Endodermal cell (in vitro differentiated cells): ENCODE measurements around the gene GOLPH3. TPM values are rescaled to one million over a fixed set of nuclear protein-coding genes. Genes with fewer than 3 reads are reported as not detected.

Experiments used
- DNase-seq: peaks from one replicate; pipeline ENCODE4 v3.0.0-alpha.2; 2017
- H3K27ac ChIP-seq: 2 replicates; pipeline ENCODE4 v1.5.1; 2013; ENCODE audit warnings: mild to moderate bottlenecking, low read depth, low read length, moderate library complexity
- H3K27me3 ChIP-seq: 2 replicates; pipeline ENCODE4 v1.6.1; 2013; ENCODE audit warnings: mild to moderate bottlenecking, low read length, moderate library complexity; ENCODE audit not compliant: insufficient read depth, control insufficient read depth, poor library complexity, severe bottlenecking
- H3K36me3 ChIP-seq: 2 replicates; pipeline ENCODE4 v1.7.0; 2013; ENCODE audit warnings: mild to moderate bottlenecking, low read length, moderate library complexity; ENCODE audit not compliant: control insufficient read depth, insufficient read depth
- H3K4me1 ChIP-seq: one replicate; pipeline ENCODE4 v1.7.0; 2013; ENCODE audit warnings: low read length; ENCODE audit not compliant: control insufficient read depth, insufficient read depth
- H3K4me3 ChIP-seq: 2 replicates; pipeline ENCODE4 v1.5.1; 2013; ENCODE audit warnings: mild to moderate bottlenecking, low read length, moderate library complexity
- H3K9ac ChIP-seq: 2 replicates; pipeline ENCODE4 v1.6.1; 2013; ENCODE audit warnings: mild to moderate bottlenecking, low read length, moderate library complexity; ENCODE audit not compliant: poor library complexity, severe bottlenecking; ENCODE audit errors: extremely low read depth
- H3K9me3 ChIP-seq: 2 replicates; pipeline ENCODE4 v1.6.1; 2013; ENCODE audit warnings: mild to moderate bottlenecking, low read length, moderate library complexity; ENCODE audit not compliant: control insufficient read depth
- H3K27ac Mint-ChIP-seq: 2 replicates; pipeline ENCODE4 v1.8.0; 2020; ENCODE audit warnings: mixed read lengths
- H3K27me3 Mint-ChIP-seq: 2 replicates; pipeline ENCODE4 v1.8.0; 2021; ENCODE audit warnings: mild to moderate bottlenecking, mixed read lengths; ENCODE audit not compliant: insufficient read depth
- H3K36me3 Mint-ChIP-seq: 2 replicates; pipeline ENCODE4 v1.8.0; 2020; ENCODE audit warnings: low read depth, mixed read lengths
- H3K4me1 Mint-ChIP-seq: 2 replicates; pipeline ENCODE4 v1.8.0; 2020; ENCODE audit warnings: mixed read lengths
- H3K4me3 Mint-ChIP-seq: 2 replicates; pipeline ENCODE4 v1.8.0; 2020; ENCODE audit warnings: mild to moderate bottlenecking, moderate library complexity, mixed read lengths
- H3K9me3 Mint-ChIP-seq: 2 replicates; pipeline ENCODE4 v1.8.0; 2020; ENCODE audit warnings: mild to moderate bottlenecking, mixed read lengths
- WGBS, 2 experiments: methylation state at CpG; one replicate each; pipeline versions ENCODE4 v1.1.5 to v1.1.7; 2013; ENCODE audit warnings: missing lambda C conversion rate in 2 of 2, mixed read lengths in 1 of 2; ENCODE audit not compliant: insufficient coverage in 1 of 2, insufficient read length in 1 of 2; 5-methylcytosine and 5-hydroxymethylcytosine counted together
- total RNA-seq, 2 donors: library from RNA; stranded (reverse); fragmentation: NEBNext Ultra II Directional in 1 of 2; extraction: Animal tissue kit (Norgen Biotek cat#: 25700) in 1 of 2; gene quantifications; 2 replicates in 1 of 2; 3 replicates in 1 of 2; pipeline ENCODE4 v1.2.1, GENCODE V29; 2021
- TF ChIP-seq, protein P1 (sequence below): fragments of 200-600 bp; sonication (generic); conservative IDR thresholded peaks from 2 replicates; pipeline ENCODE4 v1.5.0; 2021; ENCODE audit warnings: antibody characterized with exemption, mild to moderate bottlenecking

Gene GOLPH3
- total RNA-seq, 2 donors from 2014 or later = 89.4 to 90.7 TPM

DNA sequence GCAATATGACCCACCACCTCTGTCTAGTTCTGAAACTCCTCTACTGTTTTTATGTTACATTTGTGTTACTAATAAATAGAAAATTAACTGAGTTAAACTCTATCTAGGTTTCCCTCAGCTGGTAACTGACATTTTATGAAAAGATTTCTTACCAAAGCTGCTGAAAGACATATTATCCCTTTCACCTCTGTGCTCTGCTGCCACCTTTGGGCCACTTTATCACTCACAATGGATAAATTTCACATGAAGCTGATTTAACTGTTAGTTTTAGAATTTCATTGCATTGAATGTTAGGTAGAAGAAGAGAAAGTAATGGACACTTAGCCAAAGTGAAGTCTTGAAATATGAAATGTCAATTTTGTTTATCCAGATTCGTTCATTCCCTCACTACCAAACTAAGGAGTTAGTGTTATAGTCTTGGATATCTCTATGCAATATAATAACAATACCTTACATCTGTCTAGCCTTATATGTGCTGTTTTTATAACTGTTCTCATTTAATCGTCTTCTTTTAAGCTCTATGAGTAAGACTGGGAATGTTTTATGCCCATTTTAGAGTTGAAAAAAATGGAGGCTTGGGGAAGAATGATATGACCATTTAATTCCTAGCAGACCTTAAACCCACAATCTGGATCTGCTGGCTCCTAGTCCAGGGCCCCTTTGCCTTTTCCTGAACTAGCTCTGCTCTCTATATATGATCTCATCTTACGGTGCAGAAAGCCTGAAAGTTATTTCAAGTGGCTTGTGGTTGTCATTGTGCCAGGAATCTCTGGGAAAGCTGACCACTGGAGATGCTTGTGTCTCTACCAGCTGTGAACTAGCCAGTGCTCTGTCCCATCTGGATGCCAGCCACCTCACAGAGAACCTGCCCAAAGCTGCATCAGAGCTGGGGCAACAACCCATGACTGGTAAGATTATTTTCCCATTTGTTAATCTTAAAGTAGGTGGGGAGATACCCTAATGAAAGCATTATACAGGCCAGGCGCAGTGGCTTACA lies 97.1 kb downstream of the GOLPH3 start:
- 80 to 86% methylated on average over 1 to 3 of the region's 4 CpGs for WGBS, 2 experiments
- Mint-ChIP-seq H3K4me1 (no peaks in the 10 kb centered on the region), H3K36me3 (peaks cover 26% of the 10 kb centered on the region), H3K9me3 (no peaks in the 10 kb centered on the region), H3K27ac (no peak overlapping the region), H3K4me3 (no peak overlapping the region), H3K27me3 (no peaks in the 10 kb centered on the region)
- no peak overlapping the region for H3K9ac ChIP-seq
- no peaks in the 10 kb centered on the region for H3K27me3 ChIP-seq
- peak; percentile 74 for DNase-seq
- no peaks in the 10 kb centered on the region for H3K36me3 ChIP-seq
- no peaks in the 10 kb centered on the region for H3K9me3 ChIP-seq
- H3K4me1 ChIP-seq = no peaks in the 10 kb centered on the region
- TF ChIP-seq, protein P1, sequence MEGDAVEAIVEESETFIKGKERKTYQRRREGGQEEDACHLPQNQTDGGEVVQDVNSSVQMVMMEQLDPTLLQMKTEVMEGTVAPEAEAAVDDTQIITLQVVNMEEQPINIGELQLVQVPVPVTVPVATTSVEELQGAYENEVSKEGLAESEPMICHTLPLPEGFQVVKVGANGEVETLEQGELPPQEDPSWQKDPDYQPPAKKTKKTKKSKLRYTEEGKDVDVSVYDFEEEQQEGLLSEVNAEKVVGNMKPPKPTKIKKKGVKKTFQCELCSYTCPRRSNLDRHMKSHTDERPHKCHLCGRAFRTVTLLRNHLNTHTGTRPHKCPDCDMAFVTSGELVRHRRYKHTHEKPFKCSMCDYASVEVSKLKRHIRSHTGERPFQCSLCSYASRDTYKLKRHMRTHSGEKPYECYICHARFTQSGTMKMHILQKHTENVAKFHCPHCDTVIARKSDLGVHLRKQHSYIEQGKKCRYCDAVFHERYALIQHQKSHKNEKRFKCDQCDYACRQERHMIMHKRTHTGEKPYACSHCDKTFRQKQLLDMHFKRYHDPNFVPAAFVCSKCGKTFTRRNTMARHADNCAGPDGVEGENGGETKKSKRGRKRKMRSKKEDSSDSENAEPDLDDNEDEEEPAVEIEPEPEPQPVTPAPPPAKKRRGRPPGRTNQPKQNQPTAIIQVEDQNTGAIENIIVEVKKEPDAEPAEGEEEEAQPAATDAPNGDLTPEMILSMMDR = peak; percentile 91
- no peak overlapping the region for H3K27ac ChIP-seq
- H3K4me3 ChIP-seq = no peak overlapping the region

Other genes with a start within 250 kb of the GOLPH3 start
- 10 to 100 TPM; 32.7 to 33.3 TPM for gene MTMR12, start 138.6 kb upstream of the GOLPH3 start, total RNA-seq